KOPT-K1 (cell line): ENCODE data around the gene PIGA.
"Not testable (repeated sequence)": the region's sequence is repeated elsewhere in the genome, so short reads cannot be mapped to it uniquely, and the experiment has no call there.

Experiments
- H3K27ac ChIP-seq: fragments of 200-600 bp; sonication (generic); 2 replicates; pipeline ENCODE4 v1.5.1; 2016; ENCODE audit warnings: antibody characterized with exemption, mild to moderate bottlenecking, low read depth, low read length; ENCODE audit not compliant: poor library complexity, severe bottlenecking
- H3K36me3 ChIP-seq: fragments of 200-600 bp; sonication (generic); 2 replicates; pipeline ENCODE4 v1.5.1; 2017; ENCODE audit warnings: antibody characterized with exemption, mild to moderate bottlenecking, low read length, moderate library complexity; ENCODE audit not compliant: insufficient read depth
- H3K9me3 ChIP-seq: fragments of 200-600 bp; sonication (generic); 2 replicates; pipeline ENCODE4 v1.5.1; 2017; ENCODE audit warnings: antibody characterized with exemption, low read length, mild to moderate bottlenecking; ENCODE audit not compliant: insufficient read depth, poor library complexity, severe bottlenecking

PIGA gene

DNA sequence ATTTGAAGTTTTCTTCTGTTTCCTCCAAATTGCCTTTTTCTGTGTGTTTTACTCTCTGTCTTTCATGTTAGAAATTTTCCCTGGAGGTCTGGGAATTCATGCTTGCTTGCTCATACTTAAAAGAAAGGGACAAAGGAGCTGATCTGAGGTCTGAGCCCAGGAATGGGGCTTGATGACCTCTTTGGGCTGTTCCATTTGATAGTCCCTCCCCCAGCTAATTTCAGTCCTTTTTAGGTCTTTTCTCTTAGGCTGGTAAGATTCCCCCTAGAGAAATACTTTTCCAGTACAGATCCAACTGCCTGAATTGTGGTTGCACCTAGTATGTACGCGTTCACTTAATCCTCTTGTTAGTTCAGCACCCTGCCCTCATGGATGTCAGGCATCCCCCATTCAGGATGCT is 5.5 kb upstream of the PIGA start:
- no peaks in the 10 kb centered on the region for H3K9me3 ChIP-seq
- H3K27ac ChIP-seq, result no peak overlapping the region
- H3K36me3 ChIP-seq, result no peaks in the 10 kb centered on the region

DNA sequence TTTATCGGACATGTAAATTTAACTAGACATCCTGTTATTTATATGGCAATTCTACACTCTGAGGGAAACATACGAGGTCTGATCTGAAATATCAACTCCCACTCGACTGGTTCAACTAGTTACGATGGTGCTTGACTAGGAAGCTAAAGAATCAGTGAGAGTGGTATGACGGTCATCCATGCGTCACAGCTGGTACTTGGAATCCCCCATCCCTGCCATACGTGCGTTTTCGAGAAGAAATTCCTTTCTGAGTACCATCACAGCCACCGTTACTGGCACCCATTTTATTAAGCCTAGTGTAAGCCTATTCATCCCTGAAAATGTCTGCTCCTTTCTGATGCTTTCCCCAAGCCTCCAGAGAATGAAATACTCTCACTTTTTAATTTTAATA is 695 bp upstream of the PIGA start:
- Histone ChIP-seq H3K36me3 (peaks cover 22% of the 10 kb centered on the region), H3K27ac (no peak overlapping the region), H3K9me3 (no peaks in the 10 kb centered on the region)

DNA sequence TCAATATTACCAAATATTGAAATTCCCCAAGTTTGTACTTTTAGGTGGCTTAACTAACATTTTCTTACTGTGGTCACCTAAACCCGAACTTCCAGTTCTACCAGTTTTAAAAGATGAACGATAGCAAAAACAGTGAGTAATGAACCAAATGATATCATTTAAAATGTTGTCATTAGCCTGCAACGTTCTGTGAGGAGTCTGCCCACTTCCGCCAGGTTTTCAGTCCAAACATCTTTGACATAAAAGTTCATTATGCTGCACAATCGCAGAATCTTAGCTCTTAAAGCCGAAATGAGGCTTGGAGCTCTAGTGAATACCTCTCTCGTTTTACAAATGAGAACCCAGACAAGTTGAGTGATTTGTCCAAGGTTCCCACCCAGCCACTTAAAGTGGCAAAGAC is 762 bp downstream of the PIGA start:
- peak overlapping the region; percentile 65 for H3K27ac ChIP-seq
- H3K36me3 ChIP-seq, result peaks cover 29% of the 10 kb centered on the region
- no peaks in the 10 kb centered on the region for H3K9me3 ChIP-seq

DNA sequence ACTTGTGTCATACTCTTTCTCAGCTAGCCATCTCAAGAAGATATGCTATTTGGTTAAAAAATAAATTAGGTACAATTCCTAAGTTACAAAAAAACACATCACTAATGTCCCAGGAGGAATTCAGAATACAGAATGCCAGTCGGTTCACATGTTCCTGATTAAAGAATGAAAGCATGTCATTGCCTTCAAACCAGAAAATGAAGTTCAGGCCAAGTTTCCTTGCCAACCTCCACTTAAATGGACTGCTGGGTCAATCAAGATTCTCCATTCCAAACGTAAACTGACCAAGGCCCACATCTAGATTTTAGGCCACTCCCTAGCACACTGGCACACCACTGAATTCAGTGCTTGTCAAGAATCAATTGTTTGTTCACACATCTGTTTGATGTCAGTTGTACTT is 6.5 kb downstream of the PIGA start:
- peaks cover 49% of the 10 kb centered on the region for H3K36me3 ChIP-seq
- no peak overlapping the region for H3K27ac ChIP-seq

DNA sequence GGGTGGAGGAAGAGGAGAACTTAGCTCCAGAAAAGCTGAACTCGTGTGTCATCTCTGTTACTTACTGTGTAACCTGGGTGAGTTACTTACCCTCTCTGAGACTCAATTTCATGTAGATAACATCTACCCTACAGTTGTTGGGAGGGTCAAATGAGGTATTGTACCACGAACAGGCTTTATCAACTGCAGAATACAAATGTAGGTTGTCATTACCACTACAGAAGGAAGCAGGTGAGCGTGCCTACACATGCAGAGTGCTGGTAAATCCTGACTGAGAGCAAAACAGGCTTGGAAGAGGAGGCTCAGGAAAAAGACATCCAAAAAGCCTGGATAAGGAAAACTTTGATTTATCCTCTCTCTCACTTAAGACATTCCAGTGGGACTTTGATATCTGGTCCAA is 7.2 kb downstream of the PIGA start:
- no peak overlapping the region for H3K27ac ChIP-seq
- H3K36me3 ChIP-seq, result peaks cover 50% of the 10 kb centered on the region
- H3K9me3 ChIP-seq, result no peaks in the 10 kb centered on the region

More for the DNA sequence above, 6.5 kb downstream of the PIGA start:
- H3K9me3 ChIP-seq, result no peaks in the 10 kb centered on the region

DNA sequence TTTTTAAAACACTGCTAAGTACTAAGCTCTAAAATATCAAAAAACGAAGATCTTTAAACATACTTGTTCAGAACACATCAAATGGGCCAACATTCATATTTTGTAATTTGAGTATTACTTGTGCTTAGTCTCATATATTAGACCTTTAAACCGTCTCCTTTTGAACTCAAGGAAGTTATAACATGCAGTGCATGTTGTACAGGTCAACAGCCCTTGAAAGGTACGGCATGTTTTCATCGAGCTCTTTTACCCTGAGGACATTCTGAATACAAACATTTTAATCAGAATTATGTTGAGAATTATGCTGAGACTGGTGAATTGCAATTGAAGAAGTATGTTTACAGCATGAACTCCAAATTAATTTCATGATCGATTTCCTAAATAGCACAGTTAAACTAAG is 12.9 kb downstream of the PIGA start:
- no peaks in the 10 kb centered on the region for H3K9me3 ChIP-seq

DNA sequence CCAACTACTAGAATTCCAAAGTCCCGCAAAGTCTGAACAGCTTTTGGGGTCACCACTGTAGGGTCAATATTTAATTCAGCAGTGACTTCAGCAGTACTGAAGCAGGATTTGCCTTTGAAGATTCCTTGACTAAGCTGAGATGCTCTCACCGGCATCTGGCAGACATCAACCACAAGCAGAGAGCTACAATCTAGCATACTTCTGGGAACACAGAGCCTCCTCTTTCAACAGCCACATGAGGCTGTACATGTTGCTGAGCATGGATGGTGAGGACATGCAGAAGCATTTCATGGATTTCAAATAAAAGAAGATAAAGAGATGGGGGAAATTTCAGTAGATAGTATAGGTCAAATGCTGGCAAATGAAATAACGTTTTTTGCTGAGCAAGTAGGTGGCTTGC is 13.3 kb downstream of the PIGA start:
- peaks cover 45% of the 10 kb centered on the region for H3K36me3 ChIP-seq
- H3K9me3 ChIP-seq, result no peaks in the 10 kb centered on the region
- no peak overlapping the region for H3K27ac ChIP-seq

More for the DNA sequence above, 12.9 kb downstream of the PIGA start:
- Histone ChIP-seq H3K27ac (no peak overlapping the region), H3K36me3 (peaks cover 45% of the 10 kb centered on the region)

DNA sequence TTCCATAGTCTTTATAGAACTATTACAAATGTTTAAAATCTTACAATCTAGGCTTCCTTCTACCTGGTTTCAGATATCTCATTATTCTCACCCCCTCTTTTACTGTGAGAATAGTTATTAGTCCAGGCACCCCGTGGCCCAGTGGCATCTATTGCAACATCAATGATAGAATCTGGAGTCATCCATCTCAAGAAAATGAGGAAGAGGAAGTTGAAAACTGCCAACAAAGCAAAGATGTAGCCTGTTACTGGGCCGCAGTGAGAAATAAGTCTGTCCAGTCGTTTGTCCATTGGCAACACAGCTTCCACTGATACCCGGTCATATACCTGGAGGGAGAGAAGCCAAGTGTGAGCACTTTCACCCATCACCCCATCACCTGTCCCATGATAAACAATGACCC is 13.9 kb downstream of the PIGA start:
- Histone ChIP-seq H3K36me3 (peaks cover 45% of the 10 kb centered on the region), H3K27ac (no peak overlapping the region), H3K9me3 (no peaks in the 10 kb centered on the region)

DNA sequence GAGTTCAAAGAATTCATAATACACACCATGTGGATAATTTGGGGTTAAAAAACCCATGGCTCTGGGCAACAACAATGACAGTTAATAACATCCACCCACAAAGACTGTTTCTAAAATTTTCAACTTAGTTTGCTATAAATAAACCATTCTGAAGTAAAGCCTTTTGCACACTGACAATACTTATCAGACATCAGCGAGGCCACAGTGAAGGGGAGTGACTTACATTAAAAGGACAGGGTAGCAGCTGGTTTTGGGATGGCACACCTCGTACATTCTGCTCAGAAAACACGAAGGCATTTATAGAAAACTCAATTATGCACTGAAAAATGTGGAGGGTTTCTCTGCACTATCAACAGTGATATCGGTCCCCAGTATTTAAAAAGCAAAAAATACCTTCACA is 15.0 kb downstream of the PIGA start:
- H3K9me3 ChIP-seq, result no peaks in the 10 kb centered on the region
- no peak overlapping the region for H3K27ac ChIP-seq
- H3K36me3 ChIP-seq, result peaks cover 45% of the 10 kb centered on the region

DNA sequence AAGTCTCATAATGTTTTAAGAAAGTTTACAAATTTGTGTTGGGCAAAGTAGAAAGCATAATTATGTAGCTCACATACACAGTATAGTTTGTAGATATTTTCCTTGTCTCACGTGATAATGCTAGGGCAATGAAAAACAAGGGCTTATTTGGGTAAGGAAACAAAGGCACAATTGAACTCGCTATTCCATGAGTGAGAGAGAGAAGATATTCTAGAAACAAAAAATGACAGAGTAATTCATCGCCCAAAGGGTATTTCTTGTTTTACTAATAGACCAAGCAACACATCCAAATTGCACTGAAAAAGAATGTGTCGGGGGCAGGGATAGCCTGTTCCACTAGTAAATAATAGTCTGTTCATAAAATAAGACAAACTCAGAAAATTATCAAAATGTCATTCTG is 16.2 kb downstream of the PIGA start:
- no peaks in the 10 kb centered on the region for H3K9me3 ChIP-seq
- no peak overlapping the region for H3K27ac ChIP-seq
- H3K36me3 ChIP-seq, result peaks cover 37% of the 10 kb centered on the region

DNA sequence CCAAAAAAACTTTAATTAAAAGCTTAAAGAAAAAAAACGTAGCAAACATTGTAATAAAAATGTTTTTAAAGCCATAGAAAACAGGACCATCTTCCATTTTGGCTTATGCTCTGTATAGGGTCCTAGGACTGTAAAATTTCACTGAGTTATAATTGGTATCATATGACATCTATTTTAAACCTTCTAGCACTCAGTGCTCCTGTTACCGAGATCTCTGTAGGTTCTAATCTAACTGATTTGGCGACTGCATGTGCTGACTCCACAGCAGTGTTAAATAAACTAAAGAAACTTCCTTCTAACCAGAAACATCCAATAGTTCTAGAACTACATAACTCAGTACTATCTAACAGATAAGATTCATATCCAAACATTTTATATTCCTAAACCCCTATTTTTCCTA is 19.8 kb downstream of the PIGA start, which contains the start of gene ASB11:
TSS of gene ASB11 (minus strand) at position 132 of the 400 bp plus-strand sequence. CDS start at position 97, 35 bp downstream.
- Histone ChIP-seq H3K27ac (no peak within 1 kb of the TSS), H3K36me3 (0 out of 2 replicates have a peak, but pooled peaks cover 3% of the 10 kb centered on the region), H3K9me3 (no peaks in the 10 kb centered on the region)

DNA sequence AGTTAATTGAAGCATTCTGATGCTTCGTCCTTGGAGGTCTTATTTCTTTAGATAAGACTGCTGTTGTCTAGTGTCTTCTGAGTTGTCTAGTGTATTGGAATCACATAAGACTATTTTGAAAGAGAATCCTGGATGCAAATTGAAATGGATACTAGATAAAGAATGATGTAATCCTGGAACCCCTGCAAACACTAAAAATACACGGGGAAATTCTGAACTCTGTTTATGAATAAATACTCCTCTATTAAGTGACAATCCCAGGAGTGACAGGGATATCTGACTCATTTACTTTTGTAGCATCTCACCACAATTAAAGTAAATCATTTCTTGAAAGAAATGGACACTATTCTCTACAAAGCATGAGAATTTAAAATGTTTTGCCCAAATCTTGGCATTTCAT is 20.9 kb downstream of the PIGA start:
- Histone ChIP-seq H3K9me3 (no peaks in the 10 kb centered on the region), H3K36me3 (no peaks in the 10 kb centered on the region), H3K27ac (no peak overlapping the region)

DNA sequence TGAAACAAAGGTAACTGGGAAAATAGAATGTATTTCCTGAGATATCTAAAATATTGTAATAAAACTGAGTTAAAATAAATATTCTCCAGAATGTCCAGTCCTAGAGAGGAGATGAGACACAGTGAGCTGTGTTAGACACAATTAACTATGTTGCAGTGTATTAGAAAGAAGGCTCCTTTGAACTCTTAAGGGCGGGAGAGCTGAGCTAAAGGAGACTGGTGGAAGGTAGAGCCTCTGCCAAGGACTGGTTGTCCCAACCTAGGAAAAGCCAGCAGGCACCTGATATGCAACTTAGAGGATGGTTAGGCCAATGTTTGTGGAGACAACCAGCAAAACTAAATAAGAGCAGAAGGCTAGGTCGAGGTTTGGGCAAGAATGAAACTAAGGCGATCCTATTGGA is 24.2 kb downstream of the PIGA start:
- Histone ChIP-seq H3K27ac (no peak overlapping the region), H3K9me3 (no peaks in the 10 kb centered on the region)

DNA sequence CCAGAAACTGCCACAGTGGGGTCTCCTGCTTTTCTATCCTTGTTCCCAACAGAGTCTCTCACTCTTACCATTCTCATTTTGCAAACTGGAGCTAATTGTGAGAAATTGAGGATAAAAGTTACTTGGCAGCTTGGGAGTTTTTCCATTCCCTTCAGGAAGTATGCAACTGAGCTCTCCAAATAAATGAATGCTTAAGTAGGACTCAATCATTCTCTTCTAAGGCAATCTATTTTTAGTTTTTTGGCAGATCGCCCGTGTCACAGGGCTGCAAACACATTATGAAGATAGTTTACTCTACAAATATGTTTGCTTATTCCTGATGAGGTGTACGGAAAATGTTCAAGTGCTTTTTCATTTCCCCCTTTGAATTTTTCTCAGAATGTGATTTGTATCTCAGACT is 25.2 kb downstream of the PIGA start:
- Histone ChIP-seq H3K9me3 (no peaks in the 10 kb centered on the region), H3K36me3 (no peaks in the 10 kb centered on the region), H3K27ac (no peak overlapping the region)

More for the DNA sequence above, 24.2 kb downstream of the PIGA start:
- H3K36me3 ChIP-seq, result no peaks in the 10 kb centered on the region

DNA sequence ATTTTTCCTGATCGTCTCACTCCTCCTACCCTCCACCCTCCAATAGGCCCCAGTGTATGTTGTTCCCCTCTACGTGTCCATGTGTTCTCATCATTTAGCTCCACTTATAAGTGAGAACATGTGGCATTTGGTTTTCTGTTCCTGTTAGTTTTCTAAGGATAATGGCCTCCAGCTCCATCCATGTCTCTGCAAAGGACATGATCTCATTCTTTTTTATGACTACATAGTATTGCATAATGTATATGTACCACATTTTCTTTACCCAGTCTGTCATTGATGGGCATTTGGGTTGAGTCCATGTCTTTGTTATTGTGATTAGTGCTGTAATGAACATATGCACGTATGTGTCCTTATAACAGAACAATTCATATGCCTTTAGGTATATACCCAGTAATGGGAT is 29.4 kb downstream of the PIGA start:
- not testable (repeated sequence) for H3K9me3 ChIP-seq, H3K36me3 ChIP-seq, H3K27ac ChIP-seq

DNA sequence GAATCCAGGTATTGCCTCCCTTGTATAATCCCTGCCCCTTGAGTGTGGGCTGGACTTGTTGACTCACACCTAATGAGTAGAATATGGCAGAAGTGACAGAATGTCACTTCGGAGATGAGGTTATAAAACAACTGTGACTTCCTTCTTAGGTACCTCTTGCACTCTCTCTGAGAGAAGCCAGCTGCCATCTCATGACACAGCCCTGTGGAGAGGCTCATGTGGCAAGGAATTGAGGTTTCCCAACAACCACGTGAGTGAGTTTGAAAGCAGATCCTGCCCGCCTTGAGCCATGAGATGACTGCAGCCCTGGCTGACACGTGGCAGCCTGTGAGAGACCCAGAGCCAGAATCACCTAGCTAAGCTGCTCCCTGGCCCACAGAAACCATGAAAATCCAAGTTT is 33.4 kb downstream of the PIGA start:
- Histone ChIP-seq H3K9me3 (no peaks in the 10 kb centered on the region), H3K36me3 (no peaks in the 10 kb centered on the region), H3K27ac (no peak overlapping the region)
